ENCODE measurements around the gene CIB2. TPM values are rescaled to one million over a fixed set of nuclear protein-coding genes. Genes with fewer than 3 reads are reported as not detected.

The CIB2 gene
- total and polyA plus RNA-seq, 2 donors (not counting 1 experiment from before 2014, with no cell fraction given), result 0.97 to 3.2 TPM

GRCh38 chr15:78110096-78110495 lies 21.1 kb downstream of the CIB2 start:
- ChIA-PET POLR2A (no interaction called here), CTCF (interaction anchor here (0.5 to 12.6 kb wide), 12 partner anchors 19 to 368 kb away, joined by 3 to 394 read pairs (median 52); partner anchors contain the start of gene CIB2)
- Mint-ChIP-seq H3K27ac (no peak overlapping the region), H3K27me3 (no peaks in the 10 kb centered on the region), H3K4me1 (peaks cover 6% of the 10 kb centered on the region), H3K4me3 (no peak overlapping the region), H3K9me3 (ENCODE audit: insufficient read depth) (no peaks in the 10 kb centered on the region)
- no peaks in the 10 kb centered on the region for H3K36me3 ChIP-seq (replicated peaks in 1 of 2; ENCODE audit: control extremely low read depth in 1 of 2, control insufficient read depth in 1 of 2, extremely low read depth in 1 of 2, insufficient read depth in 2 of 2, low read length in 1 of 2)
- 94% methylated on average over 6 of the region's 6 CpGs for whole genome bisulfite sequencing (ENCODE audit: insufficient coverage)
- no peak for DNase-seq
- peaks cover 4 to 6% of the 10 kb centered on the region in 2 donors for H3K4me1 ChIP-seq (ENCODE audit: control insufficient read depth in 2 of 2, insufficient read depth in 2 of 2, low read length in 2 of 2)
- H3K27ac ChIP-seq (ENCODE audit: low read length in 2 of 2), result no peak overlapping the region
- no peak overlapping the region for H3K9ac ChIP-seq (ENCODE audit: low read length)
- intact Hi-C loops (cut with micrococcal nuclease), result no loop called here
- no peaks in the 10 kb centered on the region for H3K79me2 ChIP-seq (ENCODE audit: control insufficient read depth, insufficient read depth, low read length)
- H3K4me3 ChIP-seq (ENCODE audit: control extremely low read depth in 1 of 5, extremely low read depth in 1 of 5, insufficient read depth in 1 of 5, low read depth in 2 of 5, low read length in 4 of 5), result no peak overlapping the region
- no peak overlapping the region for H3K4me2 ChIP-seq (replicated peaks; ENCODE audit: low read depth, low read length, poor library complexity, severe bottlenecking)
- H3K27me3 ChIP-seq (replicated peaks in 1 of 4; ENCODE audit: control extremely low read depth in 1 of 4, control insufficient read depth in 3 of 4, insufficient read depth in 4 of 4, low read length in 3 of 4), result no peaks in the 10 kb centered on the region
- no peaks in the 10 kb centered on the region for H3K9me3 ChIP-seq (ENCODE audit: control extremely low read depth in 1 of 3, control insufficient read depth in 2 of 3, insufficient read depth in 1 of 3, low read length in 2 of 3)
- no peak for TF ChIP-seq EZH2 (IDR thresholded peaks at IDR 0.05; ENCODE audit: borderline replicate concordance, insufficient read depth, low read depth, low read length, poor library complexity, severe bottlenecking)
- TF ChIP-seq, protein P1, sequence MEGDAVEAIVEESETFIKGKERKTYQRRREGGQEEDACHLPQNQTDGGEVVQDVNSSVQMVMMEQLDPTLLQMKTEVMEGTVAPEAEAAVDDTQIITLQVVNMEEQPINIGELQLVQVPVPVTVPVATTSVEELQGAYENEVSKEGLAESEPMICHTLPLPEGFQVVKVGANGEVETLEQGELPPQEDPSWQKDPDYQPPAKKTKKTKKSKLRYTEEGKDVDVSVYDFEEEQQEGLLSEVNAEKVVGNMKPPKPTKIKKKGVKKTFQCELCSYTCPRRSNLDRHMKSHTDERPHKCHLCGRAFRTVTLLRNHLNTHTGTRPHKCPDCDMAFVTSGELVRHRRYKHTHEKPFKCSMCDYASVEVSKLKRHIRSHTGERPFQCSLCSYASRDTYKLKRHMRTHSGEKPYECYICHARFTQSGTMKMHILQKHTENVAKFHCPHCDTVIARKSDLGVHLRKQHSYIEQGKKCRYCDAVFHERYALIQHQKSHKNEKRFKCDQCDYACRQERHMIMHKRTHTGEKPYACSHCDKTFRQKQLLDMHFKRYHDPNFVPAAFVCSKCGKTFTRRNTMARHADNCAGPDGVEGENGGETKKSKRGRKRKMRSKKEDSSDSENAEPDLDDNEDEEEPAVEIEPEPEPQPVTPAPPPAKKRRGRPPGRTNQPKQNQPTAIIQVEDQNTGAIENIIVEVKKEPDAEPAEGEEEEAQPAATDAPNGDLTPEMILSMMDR (IDR thresholded peaks at IDR 0.05), result no peak
- no peaks in the 10 kb centered on the region for H4K20me1 ChIP-seq (ENCODE audit: control insufficient read depth, insufficient read depth, low read length, poor library complexity, severe bottlenecking)
- no peak overlapping the region for H2AFZ ChIP-seq (ENCODE audit: insufficient read depth, low read depth, low read length, poor library complexity, severe bottlenecking)
- no peak for ATAC-seq (ENCODE audit: low read depth)

- Histone ChIP-seq H3K79me2 (ENCODE audit: control insufficient read depth, insufficient read depth, low read length) (no peaks in the 10 kb centered on the region), H4K20me1 (ENCODE audit: control insufficient read depth, insufficient read depth, low read length, poor library complexity, severe bottlenecking) (no peaks in the 10 kb centered on the region), H3K4me1 (ENCODE audit: control insufficient read depth in 2 of 2, insufficient read depth in 2 of 2, low read length in 2 of 2) (peaks cover 4 to 6% of the 10 kb centered on the region in 2 donors), H3K27me3 (replicated peaks in 1 of 4; ENCODE audit: control extremely low read depth in 1 of 4, control insufficient read depth in 3 of 4, insufficient read depth in 4 of 4, low read length in 3 of 4) (no peaks in the 10 kb centered on the region), H3K4me2 (replicated peaks; ENCODE audit: low read depth, low read length, poor library complexity, severe bottlenecking) (no peak overlapping the region), H3K9ac (ENCODE audit: low read length) (no peak overlapping the region), H3K36me3 (replicated peaks in 1 of 2; ENCODE audit: control extremely low read depth in 1 of 2, control insufficient read depth in 1 of 2, extremely low read depth in 1 of 2, insufficient read depth in 2 of 2, low read length in 1 of 2) (no peaks in the 10 kb centered on the region), H3K4me3 (ENCODE audit: control extremely low read depth in 1 of 5, extremely low read depth in 1 of 5, insufficient read depth in 1 of 5, low read depth in 2 of 5, low read length in 4 of 5) (no peak overlapping the region), H3K27ac (ENCODE audit: low read length in 2 of 2) (no peak overlapping the region), H2AFZ (ENCODE audit: insufficient read depth, low read depth, low read length, poor library complexity, severe bottlenecking) (no peak overlapping the region), H3K9me3 (ENCODE audit: control extremely low read depth in 1 of 3, control insufficient read depth in 2 of 3, insufficient read depth in 1 of 3, low read length in 2 of 3) (no peaks in the 10 kb centered on the region)
- POLR2A ChIA-PET, result no interaction called here
- Mint-ChIP-seq H3K4me1 (peaks cover 6% of the 10 kb centered on the region), H3K4me3 (no peak overlapping the region), H3K27me3 (no peaks in the 10 kb centered on the region), H3K9me3 (ENCODE audit: insufficient read depth) (no peaks in the 10 kb centered on the region), H3K27ac (no peak overlapping the region)
- WGBS (ENCODE audit: insufficient coverage), result 96% methylated on average over 9 of the region's 12 CpGs
- intact Hi-C loops (cut with micrococcal nuclease), result loop anchor here (2.0 kb wide), 1 partner anchor 32 kb away; the partner anchor contains the start of gene TBC1D2B
- no peak for TF ChIP-seq EZH2 (IDR thresholded peaks at IDR 0.05; ENCODE audit: borderline replicate concordance, insufficient read depth, low read depth, low read length, poor library complexity, severe bottlenecking)
- TF ChIP-seq, protein P1 (IDR thresholded peaks at IDR 0.05), result no peak
- CTCF ChIA-PET, result interaction anchor here (0.7 to 12.6 kb wide), 32 partner anchors 9 to 938 kb away, joined by 3 to 394 read pairs (median 10); partner anchors contain the start of gene CIB2
- DNase-seq (no peak), ATAC-seq (ENCODE audit: low read depth) (no peak)
Observed at GRCh38 chr15:78109156-78109555, 22.1 kb downstream of the CIB2 start.
